ENCODE results near the gene PLEKHM2.

The PLEKHM2 gene

GRCh38 chr1:15768388-15768787 is 84.3 kb downstream of the PLEKHM2 start:
- Histone ChIP-seq H3K9me3 (ENCODE audit: control insufficient read depth, low read length) (no peaks in the 10 kb centered on the region), H3K36me3 (ENCODE audit: control insufficient read depth, insufficient read depth, low read length) (no peaks in the 10 kb centered on the region), H3K27me3 (ENCODE audit: control insufficient read depth, insufficient read depth, low read length, poor library complexity, severe bottlenecking) (no peaks in the 10 kb centered on the region), H3K27ac (ENCODE audit: insufficient read depth, low read depth, low read length, poor library complexity, severe bottlenecking) (no peak overlapping the region), H3K4me1 (ENCODE audit: control insufficient read depth, insufficient read depth, low read length) (no peaks in the 10 kb centered on the region), H3K4me3 (ENCODE audit: insufficient read depth, low read depth, low read length) (no peak overlapping the region)
- WGBS, 2 experiments, result 93 to 95% methylated on average over 6 to 7 of the region's 7 CpGs

DNA sequence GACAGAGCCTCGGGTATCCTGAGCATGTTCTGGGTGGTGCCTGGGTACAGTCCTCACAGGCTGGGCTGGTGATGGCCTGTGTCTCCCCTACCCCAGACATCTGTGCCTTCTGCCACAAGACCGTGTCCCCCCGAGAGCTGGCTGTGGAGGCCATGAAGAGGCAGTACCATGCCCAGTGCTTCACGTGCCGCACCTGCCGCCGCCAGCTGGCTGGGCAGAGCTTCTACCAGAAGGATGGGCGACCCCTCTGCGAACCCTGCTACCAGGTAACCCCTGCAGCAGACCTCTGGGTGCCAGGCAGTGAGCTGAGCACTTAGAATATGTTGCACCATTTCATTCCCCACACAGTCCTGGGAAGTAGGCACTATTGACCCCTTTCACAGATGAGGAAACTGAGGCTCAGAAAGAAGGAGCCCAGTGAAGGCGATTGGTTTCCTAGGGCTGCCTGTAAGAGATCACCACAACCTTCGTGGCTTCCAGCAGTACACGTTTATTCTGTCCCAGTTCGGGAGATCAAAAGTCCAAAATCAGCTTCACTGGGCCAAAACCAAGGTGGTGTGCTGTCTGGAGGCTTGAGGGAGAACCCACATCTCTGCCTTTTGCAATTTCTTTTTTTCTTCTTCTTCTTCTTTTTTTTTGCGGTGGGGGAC is 86.3 kb downstream of the PLEKHM2 start:
- Histone ChIP-seq H3K36me3 (ENCODE audit: control insufficient read depth, insufficient read depth, low read length) (peaks cover 6% of the 10 kb centered on the region), H3K4me3 (ENCODE audit: insufficient read depth, low read depth, low read length) (no peak overlapping the region), H3K27ac (ENCODE audit: insufficient read depth, low read depth, low read length, poor library complexity, severe bottlenecking) (no peak overlapping the region), H3K27me3 (ENCODE audit: control insufficient read depth, insufficient read depth, low read length, poor library complexity, severe bottlenecking) (no peaks in the 10 kb centered on the region), H3K4me1 (ENCODE audit: control insufficient read depth, insufficient read depth, low read length) (no peaks in the 10 kb centered on the region), H3K9me3 (ENCODE audit: control insufficient read depth, low read length) (no peaks in the 10 kb centered on the region)
- 96% methylated on average over 14 of the region's 14 CpGs for WGBS, 2 experiments

GRCh38 chr1:15771836-15772515 is 87.9 kb downstream of the PLEKHM2 start:
- H3K9me3 ChIP-seq (ENCODE audit: control insufficient read depth, low read length), result no peaks in the 10 kb centered on the region
- no peak overlapping the region for H3K27ac ChIP-seq (ENCODE audit: insufficient read depth, low read depth, low read length, poor library complexity, severe bottlenecking)
- peaks cover 6% of the 10 kb centered on the region for H3K36me3 ChIP-seq (ENCODE audit: control insufficient read depth, insufficient read depth, low read length)
- no peaks in the 10 kb centered on the region for H3K27me3 ChIP-seq (ENCODE audit: control insufficient read depth, insufficient read depth, low read length, poor library complexity, severe bottlenecking)
- no peak overlapping the region for H3K4me3 ChIP-seq (ENCODE audit: insufficient read depth, low read depth, low read length)
- H3K4me1 ChIP-seq (ENCODE audit: control insufficient read depth, insufficient read depth, low read length), result no peaks in the 10 kb centered on the region
- WGBS, 2 experiments, result 83 to 94% methylated on average over 6 of the region's 6 CpGs

GRCh38 chr1:15775706-15776105 is 91.6 kb downstream of the PLEKHM2 start:
- Histone ChIP-seq H3K27me3 (ENCODE audit: control insufficient read depth, insufficient read depth, low read length, poor library complexity, severe bottlenecking) (no peaks in the 10 kb centered on the region), H3K27ac (ENCODE audit: insufficient read depth, low read depth, low read length, poor library complexity, severe bottlenecking) (no peak overlapping the region), H3K36me3 (ENCODE audit: control insufficient read depth, insufficient read depth, low read length) (peaks cover 6% of the 10 kb centered on the region), H3K4me3 (ENCODE audit: insufficient read depth, low read depth, low read length) (no peak overlapping the region), H3K4me1 (ENCODE audit: control insufficient read depth, insufficient read depth, low read length) (no peaks in the 10 kb centered on the region), H3K9me3 (ENCODE audit: control insufficient read depth, low read length) (no peaks in the 10 kb centered on the region)
- WGBS, 2 experiments, result 85 to 91% methylated on average over 2 of the region's 2 CpGs

- H3K27me3 ChIP-seq (ENCODE audit: control insufficient read depth, insufficient read depth, low read length, poor library complexity, severe bottlenecking), result no peaks in the 10 kb centered on the region
- WGBS, 2 experiments, result 91 to 93% methylated on average over 6 to 7 of the region's 7 CpGs
- no peak overlapping the region for H3K27ac ChIP-seq (ENCODE audit: insufficient read depth, low read depth, low read length, poor library complexity, severe bottlenecking)
- H3K9me3 ChIP-seq (ENCODE audit: control insufficient read depth, low read length), result no peaks in the 10 kb centered on the region
- H3K4me3 ChIP-seq (ENCODE audit: insufficient read depth, low read depth, low read length), result no peak overlapping the region
- peaks cover 6% of the 10 kb centered on the region for H3K36me3 ChIP-seq (ENCODE audit: control insufficient read depth, insufficient read depth, low read length)
- H3K4me1 ChIP-seq (ENCODE audit: control insufficient read depth, insufficient read depth, low read length), result no peaks in the 10 kb centered on the region
Measured at GRCh38 chr1:15777909-15778707, 94.0 kb downstream of the PLEKHM2 start.

Data from ectodermal cell (in vitro differentiated cells).